GM12878 (cell line): ENCODE results near the gene ZNF836. TPM values are rescaled to one million over a fixed set of nuclear protein-coding genes. Genes with fewer than 3 reads are reported as not detected.

Source experiments
- ATAC-seq: fragments of 200-7000 bp; cut with Tn5 transposase; 3 replicates; pipeline ENCODE4 v1.9.1; 2020; ENCODE audit warnings: mild to moderate bottlenecking, moderate library complexity
- BruUV-seq: library from RNA; stranded (reverse); fragments of 400-500 nt; replicated peaks from 2 replicates; lab custom pipeline; 2021; lab: Mats Ljungman, UMichigan
- CTCF ChIA-PET: fragments of 300-600 bp; sonication (Branson Sonifier 250); formaldehyde crosslinking; extraction: SDS; loops from one replicate; lab custom pipeline; 2021; ENCODE audit warnings: inconsistent platforms; lab: Yijun Ruan, JAX
- POLR2A ChIA-PET: fragments of 350-600 bp; formaldehyde crosslinking; extraction: SDS; loops from one replicate; lab custom pipeline; 2021; ENCODE audit warnings: inconsistent platforms; lab: Charles Lee
- RAD21 ChIA-PET: fragments of 300-600 bp; sonication (Branson Sonifier 250); formaldehyde crosslinking; loops from one replicate; lab custom pipeline; 2023; ENCODE audit warnings: antibody characterized with exemption; ENCODE audit not compliant: unreplicated experiment; lab: Charles Lee
- SMC1A ChIA-PET: fragments of 300-600 bp; sonication (Branson Sonifier 250); formaldehyde crosslinking; loops from one replicate; lab custom pipeline; 2023; ENCODE audit not compliant: unreplicated experiment, uncharacterized antibody; lab: Charles Lee
- DNase-seq: peaks from one replicate; pipeline ENCODE4 v3.0.0-alpha.2; 2011; ENCODE audit warnings: low read depth, low spot score
- FAIRE-seq: peaks from 3 replicates; lab custom pipeline; 2011; peaks lifted over from hg19 to GRCh38; lab: Jason Lieb, UNC
- H2AFZ ChIP-seq: 2 replicates; pipeline ENCODE4 v1.6.0; 2011; ENCODE audit warnings: low read depth, low read length, control low read depth; ENCODE audit not compliant: control insufficient read depth
- H3K27ac ChIP-seq: 2 replicates; pipeline ENCODE4 v1.5.1; 2011; ENCODE audit warnings: control low read depth; ENCODE audit not compliant: control insufficient read depth, insufficient read depth
- H3K27me3 ChIP-seq, 2 experiments: replicated peaks in 1 of 2; 2 replicates each; pipeline versions ENCODE4 v1.6.0 to v1.6.1; 2011; ENCODE audit warnings: low read length in 1 of 2; ENCODE audit not compliant: control insufficient read depth in 2 of 2, insufficient read depth in 2 of 2
- H3K36me3 ChIP-seq, 2 experiments: 2 replicates each; pipeline ENCODE4 v1.5.1; 2011; ENCODE audit warnings: low read length in 1 of 2; ENCODE audit not compliant: control insufficient read depth in 2 of 2, insufficient read depth in 2 of 2
- H3K4me1 ChIP-seq: 2 replicates; pipeline ENCODE4 v1.6.1; 2011; ENCODE audit warnings: mild to moderate bottlenecking, low read length, moderate library complexity, mixed read lengths; ENCODE audit not compliant: control insufficient read depth, insufficient read depth
- H3K4me2 ChIP-seq: 2 replicates; pipeline ENCODE4 v1.6.0; 2011; ENCODE audit warnings: control low read depth; ENCODE audit not compliant: control insufficient read depth, insufficient read depth
- H3K4me3 ChIP-seq: fragments of 200-600 bp; sonication (generic); 2 replicates; pipeline ENCODE4 v1.5.1; 2016
- H3K79me2 ChIP-seq: 2 replicates; pipeline ENCODE4 v1.6.0; 2011; ENCODE audit warnings: low read length; ENCODE audit not compliant: control insufficient read depth, insufficient read depth
- H3K9ac ChIP-seq: 2 replicates; pipeline ENCODE4 v1.8.0; 2011; ENCODE audit warnings: low read length, control low read depth, mixed read lengths; ENCODE audit not compliant: control insufficient read depth, insufficient read depth
- H3K9me3 ChIP-seq: replicated peaks from 3 replicates; pipeline ENCODE4 v1.5.1; 2011; ENCODE audit warnings: mild to moderate bottlenecking, low read length; ENCODE audit not compliant: control insufficient read depth, insufficient read depth
- H4K20me1 ChIP-seq: 2 replicates; pipeline ENCODE4 v1.6.0; 2011; ENCODE audit not compliant: control insufficient read depth, insufficient read depth
- NR2F1 ChIP-seq: fragments of 450-650 bp; conservative IDR thresholded peaks from 2 replicates; pipeline ENCODE4 v1.6.1; 2017; ENCODE audit warnings: mild to moderate bottlenecking
- PAX5 ChIP-seq: IDR thresholded peaks from 2 replicates; pipeline ENCODE4 v1.6.1; 2011; ENCODE audit warnings: low read depth, low read length, borderline replicate concordance
- POLR2AphosphoS2 ChIP-seq: IDR thresholded peaks from 2 replicates; pipeline ENCODE4 v1.6.1; 2011; ENCODE audit warnings: low read depth, mild to moderate bottlenecking, low read length, improper control_type of control experiment, moderate library complexity
- WGBS: methylation state at CpG from one replicate; pipeline ENCODE4 v1.1.6; 2016; ENCODE audit warnings: low lambda C conversion rate; ENCODE audit not compliant: insufficient replicate concordance, insufficient coverage; ENCODE audit errors: missing lambda C conversion rate; 5-methylcytosine and 5-hydroxymethylcytosine counted together
- in situ Hi-C: fragments of 300-500 bp; cut with MboI; formaldehyde crosslinking; loops from 9 replicates; pipeline ENCODE4 v1.14.3; 2018; ENCODE audit warnings: mixed read lengths
- intact Hi-C: fragments of 100-400 bp; cut with micrococcal nuclease; formaldehyde crosslinking; loops from one replicate; pipeline ENCODE4 v1.14.2; 2022; ENCODE audit not compliant: unreplicated experiment
- polyA plus RNA-seq, 11 experiments: library from polyadenylated mRNA; depleted of rRNA in 4 of 11; unstranded in 6 of 11; stranded (reverse) in 5 of 11; fragments of >200 nt; fragmentation: Nextera tagmentation in 4 of 11; fragmentation: Illumina TruSeq in 1 of 11; extraction: Ambion mirVana in 4 of 11; extraction: Trizol in 1 of 11; gene quantifications; 1 replicate in 1 of 11; 2 replicates in 10 of 11; pipeline versions ENCODE4 v1.2.1 to v1.2.3, GENCODE V29; 2011 to 2016; ENCODE audit warnings: inconsistent platforms in 2 of 11, missing spikeins in 2 of 11, low read depth in 1 of 11
- total RNA-seq, 4 experiments: library from RNA; depleted of rRNA in 3 of 4; stranded (reverse); fragments of >200 nt in 3 of 4; fragmentation: Illumina TruSeq in 1 of 4; extraction: Trizol in 1 of 4; gene quantifications; 2 replicates each; pipeline versions ENCODE4 v1.2.1 to v1.2.3, GENCODE V29; 2013 to 2021
- TF ChIP-seq, protein P1 (sequence below): IDR thresholded peaks from 2 replicates; pipeline ENCODE4 v1.6.1; 2011; ENCODE audit warnings: borderline replicate concordance, low read depth, mild to moderate bottlenecking, moderate library complexity, low read length; ENCODE audit not compliant: insufficient read depth, poor library complexity, severe bottlenecking

ZNF836 gene
- total and polyA plus RNA-seq, 10 of the 15 experiments (the other 5 are each of a cell fraction or from before 2014, with no cell fraction given) = 4.5 to 9.2 (median 6.2) TPM

DNA sequence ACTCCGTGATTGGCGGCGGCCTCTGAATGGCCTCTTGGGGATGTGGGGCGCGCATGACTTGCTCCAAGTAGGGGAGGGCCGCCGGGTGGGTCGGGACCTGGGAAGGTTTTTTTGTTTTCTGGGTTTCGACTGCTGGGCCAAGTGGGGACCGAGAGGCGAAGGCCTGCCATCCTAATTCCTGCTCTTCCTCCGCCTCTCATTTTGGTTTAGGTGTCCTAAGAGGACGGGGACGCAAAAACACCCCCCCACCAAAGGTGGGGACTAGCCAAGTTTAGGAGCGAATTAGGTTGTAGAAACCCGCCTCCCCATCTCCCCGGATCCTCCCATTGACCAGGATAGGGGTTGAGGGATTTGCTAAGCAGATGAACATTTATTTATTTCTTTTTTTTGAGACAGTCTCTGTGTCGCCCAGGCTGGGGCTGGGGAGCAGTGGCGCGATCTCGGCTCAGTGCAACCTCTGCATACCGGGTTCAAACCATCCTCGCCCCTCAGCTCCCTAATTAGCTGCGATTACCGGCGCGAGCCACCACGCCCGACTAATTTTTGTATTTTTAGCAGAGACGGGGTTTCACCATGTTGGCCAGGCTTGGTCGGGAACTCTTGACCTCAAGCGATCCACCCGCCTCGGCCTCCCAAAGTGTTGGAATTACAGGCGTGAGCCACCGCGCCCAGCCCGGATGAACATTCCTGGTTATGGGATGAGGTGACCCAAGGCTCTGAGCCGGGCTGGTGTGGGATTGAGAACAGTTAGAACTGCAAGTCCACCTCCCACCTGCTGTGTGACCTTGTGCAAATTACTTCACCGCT, 19.3 kb upstream of the ZNF836 start:
- in situ Hi-C loops = no loop called here
- intact Hi-C loops = loop anchor here (5.0 kb wide), 1 partner anchor 53 kb away; the partner anchor contains the start of gene ZNF616
- TF ChIP-seq, protein P1, sequence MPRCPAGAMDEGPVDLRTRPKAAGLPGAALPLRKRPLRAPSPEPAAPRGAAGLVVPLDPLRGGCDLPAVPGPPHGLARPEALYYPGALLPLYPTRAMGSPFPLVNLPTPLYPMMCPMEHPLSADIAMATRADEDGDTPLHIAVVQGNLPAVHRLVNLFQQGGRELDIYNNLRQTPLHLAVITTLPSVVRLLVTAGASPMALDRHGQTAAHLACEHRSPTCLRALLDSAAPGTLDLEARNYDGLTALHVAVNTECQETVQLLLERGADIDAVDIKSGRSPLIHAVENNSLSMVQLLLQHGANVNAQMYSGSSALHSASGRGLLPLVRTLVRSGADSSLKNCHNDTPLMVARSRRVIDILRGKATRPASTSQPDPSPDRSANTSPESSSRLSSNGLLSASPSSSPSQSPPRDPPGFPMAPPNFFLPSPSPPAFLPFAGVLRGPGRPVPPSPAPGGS = no peak
- TF ChIP-seq PAX5 (0 out of 2 replicates have a peak, but pooled peaks have one; percentile 23), NR2F1 (peak; percentile 72), POLR2AphosphoS2 (0 out of 2 replicates have a peak, but pooled peaks have one; percentile 2)
- H4K20me1 ChIP-seq = peaks cover 12% of the 10 kb centered on the region
- ATAC-seq (peak; percentile 4), FAIRE-seq (no peak), DNase-seq (no peak)
- H2AFZ ChIP-seq = peak overlapping the region; percentile 89; the same call in 1 of the 2 replicates
- no peaks in the 10 kb centered on the region for H3K9me3 ChIP-seq
- peaks cover 59% of the 10 kb centered on the region for H3K79me2 ChIP-seq
- no peaks in the 10 kb centered on the region; the same call in 1 of the 2 replicates for H3K4me1 ChIP-seq
- peak overlapping the region; percentile 92 for H3K4me2 ChIP-seq
- ChIA-PET CTCF (no interaction called here), SMC1A (no interaction called here), POLR2A (no interaction called here), RAD21 (no interaction called here)
- H3K4me3 ChIP-seq = peak overlapping the region; percentile 91
- no TSS peak for BruUV-seq
- WGBS = 3% methylated on average over 40 of the region's 40 CpGs
- H3K27me3 ChIP-seq = no peaks in the 10 kb centered on the region
- H3K27ac ChIP-seq = peak overlapping the region; percentile 98
- H3K36me3 ChIP-seq = peaks cover 6 to 20% of the 10 kb centered on the region in 2 experiments
- peak overlapping the region; percentile 97 for H3K9ac ChIP-seq
